Measurements from ENCODE around the gene THSD7B.

DNA sequence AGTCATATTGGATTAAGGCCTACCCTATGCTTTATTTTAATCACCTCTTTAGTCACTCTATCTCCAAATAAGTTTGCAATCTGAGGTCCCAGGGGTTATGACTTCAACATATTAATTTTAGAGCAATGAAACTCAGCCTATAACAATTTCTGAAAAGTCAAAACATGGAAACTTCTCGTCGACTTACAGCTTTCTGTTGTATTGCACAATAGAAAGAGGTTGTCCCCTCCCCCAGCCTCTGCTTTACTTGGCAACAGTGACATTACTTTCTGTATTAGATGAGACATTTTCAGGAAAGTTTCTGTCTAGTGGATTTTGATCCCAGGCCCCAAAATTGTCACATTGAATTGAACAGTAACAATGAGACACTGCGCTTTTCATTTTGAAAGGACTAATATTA, 326.4 kb downstream of the THSD7B start:
- no peak for TF ChIP-seq CTCF (IDR thresholded peaks at IDR 0.05)
- TF ChIP-seq POLR2A (IDR thresholded peaks at IDR 0.05; ENCODE audit: low read depth), result no peak
- TF ChIP-seq EP300 (IDR thresholded peaks at IDR 0.05), result no peak
- TF ChIP-seq POLR2AphosphoS5 (IDR thresholded peaks at IDR 0.05), result no peak

All from esophagus muscularis mucosa (tissue), 4 donors.